Stimulated activated CD8-positive, alpha-beta memory T cell treated with anti-CD3 and anti-CD28 coated beads, Interleukin-7, amount 100 ng/mL, for 1 hour (primary cell): ENCODE measurements around the gene TIMM21.

Experiments used
- DNase-seq, 2 donors: peaks; one replicate each; pipeline ENCODE4 v3.0.0-alpha.2; 2020; ENCODE audit warnings: low read depth in 2 of 2

Gene TIMM21

GRCh38 chr18:74191577-74191976 lies 43.3 kb downstream of the TIMM21 start:
- no peak for DNase-seq

GRCh38 chr18:74194691-74195090 lies 46.4 kb downstream of the TIMM21 start:
- DNase-seq, result no peak

GRCh38 chr18:74196220-74197119 lies 48.1 kb downstream of the TIMM21 start:
- DNase-seq, result peak; percentile 7 to 16

GRCh38 chr18:74197705-74198341 lies 49.5 kb downstream of the TIMM21 start:
- no peak for DNase-seq

- no peak for DNase-seq
Measured at GRCh38 chr18:74198453-74198852, 50.1 kb downstream of the TIMM21 start.

- DNase-seq, result no peak
Measured at GRCh38 chr18:74200780-74201179, 52.5 kb downstream of the TIMM21 start.

GRCh38 chr18:74203811-74204210 lies 55.5 kb downstream of the TIMM21 start:
- DNase-seq, result no peak

- no peak for DNase-seq
Measured at GRCh38 chr18:74204526-74205152, 56.3 kb downstream of the TIMM21 start.
